ENCODE data around the gene GJB5.

DNA sequence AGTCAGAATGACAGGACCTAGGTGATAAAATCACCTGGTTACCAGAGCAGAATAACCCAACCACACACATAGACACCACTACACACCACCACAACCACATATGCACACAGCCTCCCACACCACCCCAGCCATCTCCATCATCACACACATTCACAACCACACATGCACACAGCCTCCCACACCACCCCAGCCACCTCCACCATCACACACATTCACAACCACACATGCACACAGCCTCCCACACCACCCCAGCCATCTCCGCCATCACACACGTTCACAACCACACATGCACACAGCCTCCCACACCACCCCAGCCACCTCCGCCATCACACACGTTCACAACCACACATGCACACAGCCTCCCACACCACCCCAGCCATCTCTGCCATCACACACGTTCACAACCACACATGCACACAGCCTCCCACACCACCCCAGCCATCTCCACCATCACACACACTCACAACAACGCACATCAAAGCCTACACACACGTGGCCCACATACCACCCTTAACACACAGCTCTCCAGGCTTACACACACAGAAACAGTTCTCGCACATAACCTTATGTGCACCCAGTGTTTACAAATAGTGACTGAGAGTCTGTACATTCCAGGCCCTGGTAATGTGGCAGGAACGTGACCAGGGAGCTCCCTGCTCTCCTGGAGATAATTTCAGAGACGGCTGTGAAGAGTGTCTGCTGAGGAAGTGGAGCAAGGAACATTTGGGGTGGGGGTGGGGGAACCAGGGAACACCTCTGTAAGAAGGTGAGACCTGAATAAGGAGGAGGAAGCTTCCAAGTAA is 22.9 kb downstream of the GJB5 start:
- no peak for TF ChIP-seq CTCF (IDR thresholded peaks at IDR 0.05; ENCODE audit: low read depth, low read length, poor library complexity, severe bottlenecking)
- TF ChIP-seq EZH2phosphoT487 (IDR thresholded peaks at IDR 0.05; ENCODE audit: borderline replicate concordance, low read length), result no peak
